Gastrocnemius medialis (tissue), 4 donors: Measurements from ENCODE around the gene GALNS. TPM values are rescaled to one million over a fixed set of nuclear protein-coding genes. Genes with fewer than 3 reads are reported as not detected.
"Not testable (repeated sequence)": the region's sequence is repeated elsewhere in the genome, so short reads cannot be mapped to it uniquely, and the experiment has no call there.

Source experiments
- ATAC-seq, 2 donors: fragments of 150-250 bp; one replicate each; pipeline ENCODE4 v1.9.1; 2016
- DNase-seq, 2 donors: peaks; one replicate each; pipeline ENCODE4 v3.0.0-alpha.2; 2019
- H3K27ac ChIP-seq, 4 donors: fragments of 200-600 bp; sonication (generic); 1 replicate in 1 of 4; 2 replicates in 3 of 4; pipeline ENCODE4 v1.5.1; 2016 to 2018; ENCODE audit warnings: mild to moderate bottlenecking in 2 of 4, moderate library complexity in 1 of 4
- H3K27me3 ChIP-seq, 3 donors: fragments of 200-600 bp; sonication (generic) in 2 of 3; 1 replicate in 1 of 3; 2 replicates in 2 of 3; pipeline versions ENCODE4 v1.5.1 to v1.6.0; 2016 to 2019; ENCODE audit warnings: mild to moderate bottlenecking in 1 of 3, moderate library complexity in 1 of 3
- H3K36me3 ChIP-seq, 2 donors: fragments of 200-600 bp; sonication (generic) in 1 of 2; one replicate each; pipeline ENCODE4 v1.5.1; 2017 to 2018
- H3K4me1 ChIP-seq, 2 donors: fragments of 200-600 bp; sonication (generic) in 1 of 2; one replicate each; pipeline ENCODE4 v1.5.1; 2016 to 2017; ENCODE audit warnings: mild to moderate bottlenecking in 2 of 2
- H3K4me3 ChIP-seq, 4 donors: fragments of 200-600 bp; sonication (generic) in 3 of 4; 1 replicate in 1 of 4; 2 replicates in 3 of 4; pipeline ENCODE4 v1.5.1; 2016 to 2019; ENCODE audit warnings: mild to moderate bottlenecking in 2 of 4
- H3K9me3 ChIP-seq, 3 donors: fragments of 200-600 bp; sonication (generic) in 2 of 3; 1 replicate in 1 of 3; 2 replicates in 2 of 3; pipeline ENCODE4 v1.5.1; 2016 to 2019
- CTCF ChIP-seq, 5 experiments: fragments of 450-650 bp in 3 of 5; fragments of 200-600 bp in 2 of 5; sonication (generic) in 2 of 5; IDR thresholded peaks in 4 of 5; conservative IDR thresholded peaks in 1 of 5; 1 replicate in 4 of 5; 2 replicates in 1 of 5; pipeline ENCODE4 v1.5.1; 2016 to 2019; ENCODE audit warnings: antibody characterized with exemption in 5 of 5, mild to moderate bottlenecking in 3 of 5, moderate library complexity in 3 of 5
- POLR2A ChIP-seq, 2 donors: fragments of 450-650 bp; IDR thresholded peaks; one replicate each; pipeline ENCODE4 v1.6.1; 2017; ENCODE audit warnings: antibody characterized with exemption in 2 of 2, mild to moderate bottlenecking in 2 of 2, moderate library complexity in 2 of 2
- in situ Hi-C, 4 donors: fragments of 200-750 bp; cut with MboI; loops; one replicate each; pipeline versions ENCODE4 v1.15.0 to v1.8.0; 2017; ENCODE audit warnings: low sequenced_read_pairs in 4 of 4
- intact Hi-C: fragments of 100-400 bp; cut with DNase I; formaldehyde crosslinking; loops from one replicate; pipeline ENCODE4 v1.15.1; 2023; ENCODE audit warnings: low total_unique reads
- total RNA-seq, 4 donors: library from RNA; depleted of rRNA; stranded (reverse); fragments of >200 nt; gene quantifications; one replicate each; pipeline versions ENCODE4 v1.1.0 to v1.2.3, GENCODE V29; 2016

GALNS gene
- total RNA-seq, 4 donors from 2014 or later = 8.8 to 14.7 (median 10.0) TPM

- intact Hi-C loops = loop anchor here (5.0 kb wide), 1 partner anchor 82 kb away; the partner anchor contains the start of gene APRT
Measured at GRCh38 chr16:88894681-88895300, 38.0 kb upstream of the GALNS start.

GRCh38 chr16:88894266-88894665 lies 37.5 kb upstream of the GALNS start:
- intact Hi-C loops, H3K27me3 ChIP-seq, ATAC-seq, in situ Hi-C loops, DNase-seq, H3K4me3 ChIP-seq, H3K9me3 ChIP-seq: not testable (repeated sequence)
- Histone ChIP-seq H3K4me1 (peaks cover 45 to 57% of the 10 kb centered on the region in 2 donors), H3K27ac (peak overlapping the region in 2 of 4 donors; percentile 84 to 90), H3K36me3 (peaks cover 0 to 21% of the 10 kb centered on the region in 2 donors)

More at GRCh38 chr16:88894681-88895300, 38.0 kb upstream of the GALNS start:
- Histone ChIP-seq H3K27ac (peak overlapping the region; percentile 80 to 94 (median 87)), H3K4me3 (no peak overlapping the region), H3K36me3 (peaks cover 0 to 17% of the 10 kb centered on the region in 2 donors), H3K9me3 (no peaks in the 10 kb centered on the region), H3K27me3 (no peaks in the 10 kb centered on the region), H3K4me1 (peaks cover 45 to 57% of the 10 kb centered on the region in 2 donors)
- ATAC-seq (no peak), DNase-seq (no peak)
- TF ChIP-seq CTCF (IDR thresholded peaks at IDR 0.05 in 4 of 5, conservative IDR thresholded peaks at IDR 0.05 in 1 of 5) = no peak
- no peak for TF ChIP-seq POLR2A (IDR thresholded peaks at IDR 0.05)
- in situ Hi-C loops = no loop called here

- TF ChIP-seq CTCF (IDR thresholded peaks at IDR 0.05 in 4 of 5, conservative IDR thresholded peaks at IDR 0.05 in 1 of 5) (peak in 4 of 5 experiments; percentile 13 to 48 (median 35)), POLR2A (IDR thresholded peaks at IDR 0.05) (no peak)
Measured at GRCh38 chr16:88893127-88893968, 36.6 kb upstream of the GALNS start.

GRCh38 chr16:88892065-88892464 lies 35.3 kb upstream of the GALNS start:
- Histone ChIP-seq H3K4me3 (no peak overlapping the region), H3K27ac (peak overlapping the region in 3 of 4 donors; percentile 59 to 72 (median 65)), H3K9me3 (no peaks in the 10 kb centered on the region), H3K4me1 (peaks cover 54 to 63% of the 10 kb centered on the region in 2 donors), H3K36me3 (peaks cover 0 to 21% of the 10 kb centered on the region in 2 donors), H3K27me3 (no peaks in the 10 kb centered on the region)
- in situ Hi-C loops = no loop called here
- intact Hi-C loops = no loop called here
- ATAC-seq = no peak
- TF ChIP-seq CTCF (IDR thresholded peaks at IDR 0.05 in 4 of 5, conservative IDR thresholded peaks at IDR 0.05 in 1 of 5) = no peak
- TF ChIP-seq POLR2A (IDR thresholded peaks at IDR 0.05) = no peak
- no peak for DNase-seq

More at GRCh38 chr16:88893127-88893968, 36.6 kb upstream of the GALNS start:
- H3K4me1 ChIP-seq = peaks cover 49 to 62% of the 10 kb centered on the region in 2 donors
- H3K27me3 ChIP-seq = no peaks in the 10 kb centered on the region
- peak; percentile 25 to 28 for ATAC-seq
- peak overlapping the region; percentile 59 to 72 (median 63) for H3K27ac ChIP-seq
- peaks cover 0 to 21% of the 10 kb centered on the region in 2 donors for H3K36me3 ChIP-seq
- intact Hi-C loops = no loop called here
- no peaks in the 10 kb centered on the region for H3K9me3 ChIP-seq
- H3K4me3 ChIP-seq = no peak overlapping the region
- peak; percentile 45 to 63 for DNase-seq
- in situ Hi-C loops = no loop called here

- Histone ChIP-seq H3K9me3 (no peaks in the 10 kb centered on the region), H3K4me1 (peaks cover 54 to 63% of the 10 kb centered on the region in 2 donors), H3K36me3 (peaks cover 0 to 21% of the 10 kb centered on the region in 2 donors), H3K4me3 (no peak overlapping the region), H3K27me3 (no peaks in the 10 kb centered on the region), H3K27ac (peak overlapping the region in 1 of 4 donors; percentile 72)
- TF ChIP-seq CTCF (IDR thresholded peaks at IDR 0.05 in 4 of 5, conservative IDR thresholded peaks at IDR 0.05 in 1 of 5) (no peak), POLR2A (IDR thresholded peaks at IDR 0.05) (no peak)
- intact Hi-C loops (no loop called here), in situ Hi-C loops (no loop called here)
- DNase-seq (no peak), ATAC-seq (no peak)
Measured at GRCh38 chr16:88891083-88891482, 34.3 kb upstream of the GALNS start.

GRCh38 chr16:88889702-88890352 lies 33.1 kb upstream of the GALNS start:
- H3K9me3 ChIP-seq, ATAC-seq, DNase-seq, H3K27me3 ChIP-seq, H3K4me3 ChIP-seq, in situ Hi-C loops: not testable (repeated sequence)
- intact Hi-C loops = loop anchor here (5.0 kb wide), 1 partner anchor 52 kb away; no protein-coding TSS in a partner anchor
- peak overlapping the region; percentile 39 to 97 (median 66) for H3K27ac ChIP-seq
- peaks cover 56 to 62% of the 10 kb centered on the region in 2 donors for H3K4me1 ChIP-seq
- peaks cover 0 to 27% of the 10 kb centered on the region in 2 donors for H3K36me3 ChIP-seq
